Activated CD4-positive, CD25-positive, alpha-beta regulatory T cell (primary cell): ENCODE results near the gene SPTSSA.
"Not testable (repeated sequence)": the region's sequence is repeated elsewhere in the genome, so short reads cannot be mapped to it uniquely, and the experiment has no call there.

Experiments
- DNase-seq, 4 experiments: peaks; one replicate each; lab custom pipeline; 2025; lab: John Stamatoyannopoulos, UW

Gene SPTSSA

GRCh38 chr14:34472706-34473279 lies 10.8 kb upstream of the SPTSSA start:
- DNase-seq: no peak

- no peak for DNase-seq
Measured at GRCh38 chr14:34470319-34470718, 8.3 kb upstream of the SPTSSA start.

- no peak for DNase-seq
Measured at GRCh38 chr14:34466691-34467090, 4.7 kb upstream of the SPTSSA start.

GRCh38 chr14:34465069-34465859 lies 3.2 kb upstream of the SPTSSA start:
- no peak for DNase-seq

- DNase-seq: no peak
Measured at GRCh38 chr14:34463598-34463961, 1.5 kb upstream of the SPTSSA start.

- no peak for DNase-seq
Measured at GRCh38 chr14:34461334-34462131, 507 bp downstream of the SPTSSA start.

GRCh38 chr14:34460841-34461240 lies 1.2 kb downstream of the SPTSSA start:
- no peak for DNase-seq

- no peak for DNase-seq
Measured at GRCh38 chr14:34460295-34460694, 1.7 kb downstream of the SPTSSA start.

- DNase-seq: no peak
Measured at GRCh38 chr14:34457186-34457585, 4.9 kb downstream of the SPTSSA start.

GRCh38 chr14:34453226-34453625 lies 8.8 kb downstream of the SPTSSA start:
- DNase-seq: no peak

- no peak for DNase-seq
Measured at GRCh38 chr14:34452258-34452822, 9.7 kb downstream of the SPTSSA start.

GRCh38 chr14:34450958-34451357 lies 11.1 kb downstream of the SPTSSA start:
- DNase-seq: no peak

GRCh38 chr14:34450542-34450915 lies 11.5 kb downstream of the SPTSSA start:
- no peak for DNase-seq

GRCh38 chr14:34449819-34450541 lies 12.1 kb downstream of the SPTSSA start:
- DNase-seq: no peak

GRCh38 chr14:34439090-34439489 lies 22.9 kb downstream of the SPTSSA start:
- no peak for DNase-seq

- DNase-seq: no peak
Measured at GRCh38 chr14:34438438-34438837, 23.6 kb downstream of the SPTSSA start.

GRCh38 chr14:34437729-34438080 lies 24.3 kb downstream of the SPTSSA start:
- no peak for DNase-seq

- no peak for DNase-seq
Measured at GRCh38 chr14:34436960-34437728, 24.9 kb downstream of the SPTSSA start.

GRCh38 chr14:34436118-34436905 lies 25.7 kb downstream of the SPTSSA start:
- DNase-seq: no peak

GRCh38 chr14:34433957-34434356 lies 28.1 kb downstream of the SPTSSA start:
- no peak for DNase-seq

- DNase-seq: not testable (repeated sequence)
Measured at GRCh38 chr14:34428102-34428466, 34.0 kb downstream of the SPTSSA start.
